GM19023 (cell line): Measurements from ENCODE around the gene HYKK.
A peak's percentile ranks its signal among the peaks of the same experiment; 100 is the strongest.
"Not testable (repeated sequence)": the region's sequence is repeated elsewhere in the genome, so short reads cannot be mapped to it uniquely, and the experiment has no call there.

Source experiments
- ATAC-seq: cut with Tn5 transposase; IDR thresholded peaks from one replicate; pipeline ENCODE4 v1.9.1; 2021; ENCODE audit warnings: mild to moderate bottlenecking, moderate library complexity; ENCODE audit not compliant: unreplicated experiment

HYKK gene

DNA sequence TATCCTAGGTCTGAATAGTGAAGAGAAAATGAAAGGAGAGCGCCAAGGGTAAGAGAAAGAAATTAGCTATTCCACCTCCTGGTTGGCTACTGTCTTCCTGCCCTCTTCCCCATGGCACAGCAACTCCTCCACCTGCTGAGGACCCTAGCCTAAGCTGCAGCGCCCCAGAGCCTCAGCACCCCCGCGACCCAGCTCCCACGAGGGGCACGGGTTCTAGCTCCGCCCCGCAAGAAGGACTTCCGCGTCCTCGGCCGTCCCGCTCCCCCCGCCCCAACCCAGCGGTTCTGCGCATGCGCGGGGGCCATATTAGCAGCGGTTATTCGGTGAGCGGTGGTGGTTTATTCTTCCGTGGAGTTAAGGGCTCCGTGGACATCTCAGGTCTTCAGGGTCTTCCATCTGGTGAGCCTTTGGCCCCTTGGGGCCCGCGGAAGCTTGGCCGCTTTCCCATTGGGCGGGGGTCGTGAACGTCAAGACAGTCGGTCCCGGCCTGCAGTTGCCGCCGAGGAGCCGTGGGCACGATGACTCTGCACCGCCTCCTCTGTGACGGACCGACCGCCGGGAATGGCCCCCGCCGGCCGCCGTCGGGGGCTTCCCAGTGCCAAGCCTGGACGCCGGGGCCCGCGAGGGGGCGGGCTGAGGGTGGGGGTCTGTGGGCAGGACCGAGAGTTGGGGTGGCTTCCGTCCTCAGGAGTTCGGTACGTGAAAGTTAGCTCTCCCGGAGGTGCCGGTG, 32.9 kb downstream of the HYKK start, which contains the start of gene PSMA4:
PSMA4 (plus strand) TSS at position 304 of the 730 bp plus-strand sequence. CDS start 1,484 bp downstream, outside the sequence.
- peak; percentile 86 for ATAC-seq

DNA sequence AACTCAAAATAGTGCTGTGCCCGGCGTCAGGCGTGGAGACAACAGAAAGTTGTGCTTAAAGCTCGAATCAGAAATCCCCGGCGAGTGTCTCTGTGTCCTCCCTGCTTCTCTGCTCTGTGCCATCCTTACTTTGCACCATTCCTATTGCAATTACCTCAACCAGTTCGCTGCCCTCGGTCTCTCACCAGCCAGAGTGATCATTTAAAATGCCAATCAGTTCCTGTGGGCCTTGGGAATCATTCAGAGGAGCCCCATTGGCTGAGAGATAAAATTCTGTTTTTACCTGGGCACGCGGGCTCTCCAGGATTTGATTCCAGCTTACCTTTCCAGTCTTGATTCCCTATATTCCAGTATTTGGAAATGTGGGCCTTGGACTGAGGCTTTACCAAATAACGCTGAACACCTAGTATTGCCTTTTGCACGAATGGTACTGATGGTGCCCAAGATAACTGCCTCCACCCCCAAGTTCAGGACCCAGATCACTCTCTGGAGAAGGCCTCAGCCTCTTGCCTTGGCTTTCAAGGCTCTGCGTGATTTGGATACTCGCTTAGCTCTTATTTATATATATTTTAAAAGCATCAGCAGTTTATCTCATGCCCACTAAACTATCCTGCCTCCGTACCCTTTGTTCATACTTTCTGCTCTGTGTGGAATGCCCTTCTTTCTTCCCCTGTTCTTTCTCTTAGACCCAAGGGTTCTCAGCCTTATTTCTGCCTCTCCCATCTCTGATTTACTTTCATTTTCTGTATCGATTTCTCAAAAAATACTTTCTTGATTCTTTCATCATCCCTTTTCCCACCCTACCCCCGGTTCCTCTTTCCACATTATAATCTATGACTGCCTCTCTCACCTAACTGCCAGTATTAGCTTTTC, 33.7 kb downstream of the HYKK start:
- no peak for ATAC-seq

DNA sequence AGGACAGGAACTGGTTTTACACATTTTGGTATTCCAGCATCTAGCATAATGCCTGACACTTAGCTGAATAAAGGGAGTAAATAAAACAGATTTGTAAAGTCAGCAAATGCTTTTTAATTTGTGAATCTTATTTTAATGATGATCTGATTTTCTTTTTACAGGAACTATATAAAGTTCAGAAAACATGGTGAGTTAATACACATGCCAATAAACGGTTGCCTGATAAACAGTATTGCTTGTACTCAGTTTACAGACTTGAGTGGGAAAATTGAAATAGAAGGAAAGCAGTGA, 34.3 kb downstream of the HYKK start:
- no peak for ATAC-seq

DNA sequence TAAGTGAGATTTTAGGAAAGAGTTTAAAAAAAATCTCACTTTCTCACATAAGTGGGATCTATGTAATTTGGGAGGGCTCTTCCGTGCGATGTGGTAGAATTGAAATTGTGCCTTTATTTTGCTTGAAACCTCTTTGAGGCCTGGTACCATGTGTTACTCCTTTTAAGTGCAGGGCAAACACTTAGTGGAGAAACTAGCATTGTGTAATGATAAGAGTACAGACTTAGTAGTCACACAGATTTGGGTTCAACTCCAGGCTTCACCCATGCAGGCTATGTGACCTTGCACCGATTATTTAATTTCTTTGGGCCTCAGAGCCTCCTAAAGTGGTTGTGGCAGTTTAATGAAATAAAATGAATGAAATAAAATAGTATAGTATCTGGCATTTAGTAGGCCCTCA, 35.3 kb downstream of the HYKK start:
- no peak for ATAC-seq

DNA sequence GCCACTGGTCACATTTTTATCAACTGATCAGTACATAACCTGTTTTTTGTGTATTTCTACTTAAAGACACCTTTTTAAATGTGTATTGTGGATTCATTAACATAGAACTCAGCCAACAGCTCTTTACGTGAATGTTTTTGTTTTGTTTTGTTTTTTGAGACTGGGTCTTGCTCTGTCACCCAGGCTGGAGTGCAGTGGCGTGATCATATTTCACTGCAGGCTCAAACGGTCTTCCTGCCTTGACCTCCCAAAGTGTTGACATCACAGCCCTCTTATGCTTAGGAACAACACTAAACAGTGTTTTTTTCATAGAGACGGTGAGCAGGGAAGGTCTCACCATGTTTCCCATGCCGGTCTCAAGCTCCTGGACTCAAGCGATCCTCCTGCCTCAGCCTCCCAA, 42.8 kb downstream of the HYKK start:
- ATAC-seq, result no peak

DNA sequence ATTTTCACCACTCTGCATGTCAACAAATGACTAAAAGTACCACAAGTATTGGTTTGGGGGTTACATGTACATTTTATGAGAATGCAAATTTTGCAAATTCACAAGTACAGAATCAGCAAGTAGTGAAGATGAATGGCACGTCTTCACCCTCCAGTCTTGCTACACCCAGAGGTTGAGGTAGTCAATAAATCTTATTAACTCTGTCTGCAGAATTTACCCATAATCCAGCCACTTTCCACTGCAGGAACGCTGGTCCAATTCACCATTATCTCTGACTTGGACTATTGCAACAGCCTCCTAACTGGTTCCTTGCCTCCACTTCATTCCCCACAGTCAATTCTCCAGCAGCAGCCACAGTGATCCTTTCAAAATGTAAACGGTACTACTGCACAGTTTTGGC, 43.4 kb downstream of the HYKK start:
- no peak for ATAC-seq

DNA sequence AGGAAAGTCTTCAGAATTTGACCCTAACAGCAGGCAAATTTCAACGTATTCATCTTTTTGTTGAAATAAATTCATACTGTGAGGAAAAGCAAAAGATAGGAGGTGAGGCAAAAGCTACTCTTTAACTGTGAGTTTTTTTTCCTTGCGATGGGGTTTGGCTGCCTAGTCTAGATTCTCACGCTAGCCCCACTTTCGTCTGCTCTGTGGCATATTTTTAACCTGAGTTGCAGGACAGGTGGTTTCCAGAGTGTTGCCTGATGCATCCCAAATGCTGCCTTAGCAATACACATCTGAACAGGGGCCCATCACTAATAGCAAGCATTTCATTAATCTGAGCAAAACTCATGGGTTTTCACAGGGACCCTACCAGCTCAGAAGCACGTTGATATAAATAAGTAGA, 44.5 kb downstream of the HYKK start:
- no peak for ATAC-seq

DNA sequence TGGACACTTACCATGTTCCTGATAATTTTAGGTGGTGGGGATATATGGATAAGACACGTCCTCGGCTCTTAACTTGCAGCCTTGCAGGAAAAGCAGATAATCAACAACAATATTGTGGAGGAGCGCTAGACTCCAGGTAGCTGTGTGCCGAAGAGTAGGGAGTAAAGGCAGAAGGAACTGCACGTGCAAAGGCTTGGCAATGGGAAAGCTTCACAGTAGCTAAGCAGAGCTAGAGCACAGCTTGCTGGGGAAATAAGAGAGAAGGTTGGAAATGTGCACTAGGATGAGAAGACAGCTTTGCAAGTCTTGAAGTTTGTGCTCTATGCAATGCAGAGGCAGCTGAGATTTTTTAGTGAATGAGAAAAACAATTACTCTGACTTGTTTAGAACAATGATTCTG, 45.2 kb downstream of the HYKK start:
- no peak for ATAC-seq

DNA sequence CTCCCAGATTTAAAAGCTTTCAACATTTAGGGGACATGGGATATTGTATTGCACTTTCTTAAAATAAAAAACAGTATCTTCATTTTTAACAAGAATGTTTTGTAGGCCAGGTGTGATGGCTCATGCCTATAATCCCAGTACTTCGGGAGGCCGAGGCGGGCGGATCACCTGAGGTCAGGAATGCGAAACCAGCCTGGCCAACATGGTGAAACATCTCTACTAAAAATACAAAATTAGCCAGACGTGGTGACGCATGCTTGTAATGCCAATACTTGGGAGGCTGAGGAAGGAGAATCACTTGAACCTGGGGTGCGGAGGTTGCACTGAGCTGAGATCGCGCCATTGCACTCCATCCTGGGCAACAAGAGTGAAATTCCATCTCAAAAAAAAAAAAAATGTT, 52.8 kb downstream of the HYKK start:
- ATAC-seq, result not testable (repeated sequence)

DNA sequence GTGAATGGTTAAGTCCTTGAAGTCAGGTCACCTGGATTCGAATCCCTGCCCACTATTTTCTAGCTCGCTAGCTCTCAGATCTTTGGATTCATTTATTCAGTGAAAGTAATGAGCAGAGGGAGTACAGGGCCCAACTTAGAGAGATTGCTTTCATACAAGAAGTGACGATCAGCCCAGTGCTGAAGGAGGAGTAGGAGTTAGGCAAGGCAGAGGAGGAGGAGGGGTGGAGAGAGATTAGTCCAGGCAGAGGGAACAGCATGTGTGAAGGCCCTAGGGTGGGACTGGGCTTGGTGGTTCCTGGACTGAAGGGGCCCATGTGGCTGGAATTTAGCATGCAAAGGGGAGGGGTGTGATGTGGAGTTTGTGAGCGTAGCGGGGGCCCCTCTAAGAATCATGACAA, 54.1 kb downstream of the HYKK start:
- ATAC-seq, result no peak

DNA sequence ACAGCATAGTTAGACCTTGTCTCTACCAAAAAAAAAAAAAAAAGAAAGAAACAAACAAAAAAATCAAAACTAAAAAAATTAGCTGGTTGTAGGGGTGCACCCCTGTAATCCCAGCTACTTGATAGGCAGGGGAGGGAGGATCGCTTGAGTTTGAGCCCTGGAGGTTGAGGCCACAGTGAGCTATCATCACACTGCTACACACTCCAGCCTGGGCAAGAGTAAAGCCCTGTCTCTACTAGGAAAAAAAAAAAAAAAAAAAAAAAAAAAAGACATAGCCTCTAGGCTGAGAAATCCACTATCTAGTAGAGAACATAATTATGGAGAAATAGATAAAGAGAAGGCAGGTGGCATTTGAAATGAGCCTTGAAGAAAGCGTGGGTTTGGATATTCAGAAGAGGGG, 55.7 kb downstream of the HYKK start:
- no peak for ATAC-seq

DNA sequence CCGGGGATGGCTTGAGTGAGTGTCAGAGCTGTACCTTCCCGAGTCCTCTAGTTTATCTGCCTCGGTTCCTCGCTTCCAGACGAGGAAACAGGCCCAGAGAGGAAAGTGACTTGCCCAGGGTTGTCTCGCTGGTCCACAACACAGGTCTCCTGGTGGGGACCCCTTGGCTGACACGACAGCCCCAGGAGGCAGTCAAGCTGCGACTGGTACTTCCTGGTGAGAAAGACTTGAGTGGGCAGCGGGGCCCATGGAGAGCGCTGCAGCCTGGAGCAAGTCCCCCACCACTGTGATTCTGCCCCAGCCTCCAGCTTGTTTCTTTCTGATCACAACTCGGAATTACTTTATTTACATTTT, 57.3 kb downstream of the HYKK start:
- ATAC-seq, result peak; percentile 12

DNA sequence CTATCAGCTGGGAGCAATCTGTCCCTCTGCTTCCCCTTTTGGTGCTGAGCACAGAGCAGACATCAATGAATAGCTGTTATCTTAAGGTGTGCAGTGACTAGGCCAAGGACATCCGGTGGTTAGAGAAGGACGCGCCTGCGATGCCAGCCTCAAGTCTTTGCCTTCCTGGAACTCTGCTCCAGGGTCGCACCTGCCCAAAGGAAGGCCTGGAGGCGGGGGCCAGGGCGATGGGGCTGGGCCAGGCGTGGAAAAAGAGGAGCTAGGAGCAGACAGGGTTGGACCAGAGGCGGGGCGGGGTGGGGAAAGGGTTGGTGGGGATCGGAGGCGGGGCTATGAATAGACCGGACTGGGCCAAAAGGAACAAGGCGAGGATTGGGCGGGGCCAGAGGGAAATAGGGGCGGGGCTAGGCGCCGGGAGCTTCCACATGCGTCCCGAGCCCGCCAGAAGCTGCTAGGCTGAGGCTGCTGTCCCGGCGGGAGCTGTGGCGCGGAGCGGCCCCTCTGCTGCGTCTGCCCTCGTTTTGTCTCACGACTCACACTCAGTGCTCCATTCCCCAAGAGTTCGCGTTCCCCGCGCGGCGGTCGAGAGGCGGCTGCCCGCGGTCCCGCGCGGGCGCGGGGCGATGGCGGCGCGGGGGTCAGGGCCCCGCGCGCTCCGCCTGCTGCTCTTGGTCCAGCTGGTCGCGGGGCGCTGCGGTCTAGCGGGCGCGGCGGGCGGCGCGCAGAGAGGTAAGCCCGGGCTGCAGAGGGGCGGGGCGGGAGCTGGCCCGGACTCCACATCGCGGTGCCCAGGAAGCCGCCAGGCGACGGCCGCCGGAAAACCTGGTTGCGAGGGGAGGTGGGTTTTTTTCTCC, 57.9 kb downstream of the HYKK start, which contains the start of gene CHRNA5:
CHRNA5 (plus strand) TSS at position 424 of the 854 bp plus-strand sequence; CDS start at position 624, 200 bp downstream.
- peak; percentile 73 for ATAC-seq

DNA sequence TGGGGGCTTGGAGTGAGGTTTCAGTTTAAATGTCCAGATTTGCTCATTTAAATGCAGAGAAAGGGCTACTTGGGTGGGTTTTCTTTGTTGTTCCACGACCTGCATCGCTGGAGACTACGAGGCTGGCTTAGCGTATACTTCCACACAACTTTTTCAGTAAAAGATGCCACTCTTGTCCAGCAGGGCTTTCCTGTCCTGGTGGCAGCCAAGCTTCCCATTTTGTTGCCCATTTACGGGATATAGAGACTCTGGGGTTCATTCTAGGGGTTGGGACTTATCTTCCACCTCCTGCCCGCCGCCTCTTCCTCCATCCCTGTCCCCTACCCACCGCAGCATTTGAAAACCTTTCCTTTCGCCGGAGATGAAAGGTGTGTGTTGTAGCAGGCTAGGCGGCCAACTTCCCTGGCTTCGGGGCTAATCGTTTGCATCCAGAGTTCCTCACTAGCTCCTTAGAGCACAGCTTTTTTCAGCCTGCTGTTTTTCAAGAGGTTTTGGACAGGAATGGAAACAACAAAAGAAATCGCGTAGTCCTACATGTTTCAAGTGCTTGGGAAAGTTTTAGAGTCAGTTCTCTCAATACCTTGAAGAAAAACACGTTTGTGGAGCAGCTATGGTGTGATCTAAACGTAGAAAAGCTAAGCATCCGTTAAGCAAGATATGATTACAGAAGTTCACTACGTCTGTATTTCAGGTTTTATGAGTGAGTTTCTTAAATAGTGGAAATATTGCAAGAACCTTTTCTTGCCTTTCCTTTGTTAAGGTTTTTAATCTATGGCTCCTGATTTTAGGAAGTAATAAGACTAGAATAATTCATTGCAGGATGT, 58.8 kb downstream of the HYKK start:
- peak; percentile 20 for ATAC-seq

DNA sequence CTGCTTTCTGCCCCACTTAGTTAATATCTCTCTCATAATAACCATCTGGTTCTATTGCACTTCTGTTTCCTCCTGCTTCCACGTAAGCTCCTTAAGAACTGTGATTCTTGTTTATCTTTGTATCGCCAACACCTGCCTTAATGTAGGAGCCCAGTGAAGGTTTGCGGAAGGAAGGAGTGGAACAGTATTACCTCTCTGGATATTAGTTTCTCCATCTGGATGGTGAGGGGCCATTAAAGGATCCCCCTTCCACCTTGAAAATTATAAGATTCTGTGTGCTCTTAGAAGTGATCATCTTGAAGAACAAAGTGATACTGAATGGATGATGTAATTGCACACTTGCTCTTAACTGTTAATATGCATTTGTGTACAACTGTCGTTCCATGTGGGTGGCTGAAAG, 60.2 kb downstream of the HYKK start:
- ATAC-seq, result no peak

DNA sequence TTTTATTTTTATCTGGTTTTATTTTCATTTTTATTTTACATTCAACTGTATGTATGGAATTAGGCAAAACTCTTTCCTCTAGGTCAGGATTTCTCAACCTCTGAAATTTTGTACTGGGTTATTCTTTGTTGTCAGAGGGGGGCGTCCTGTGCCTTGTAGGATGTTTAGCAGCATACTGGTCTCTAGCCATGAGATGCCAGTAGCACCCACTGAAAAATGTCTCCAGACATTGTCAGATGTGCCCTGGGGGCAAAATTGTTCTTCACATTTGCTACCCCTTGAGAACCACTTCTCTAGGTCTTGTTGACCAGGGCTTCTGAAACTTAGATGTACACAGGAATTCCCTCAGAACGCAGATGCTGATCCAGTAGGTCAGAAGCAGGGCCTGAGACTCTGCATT, 63.3 kb downstream of the HYKK start:
- no peak for ATAC-seq

DNA sequence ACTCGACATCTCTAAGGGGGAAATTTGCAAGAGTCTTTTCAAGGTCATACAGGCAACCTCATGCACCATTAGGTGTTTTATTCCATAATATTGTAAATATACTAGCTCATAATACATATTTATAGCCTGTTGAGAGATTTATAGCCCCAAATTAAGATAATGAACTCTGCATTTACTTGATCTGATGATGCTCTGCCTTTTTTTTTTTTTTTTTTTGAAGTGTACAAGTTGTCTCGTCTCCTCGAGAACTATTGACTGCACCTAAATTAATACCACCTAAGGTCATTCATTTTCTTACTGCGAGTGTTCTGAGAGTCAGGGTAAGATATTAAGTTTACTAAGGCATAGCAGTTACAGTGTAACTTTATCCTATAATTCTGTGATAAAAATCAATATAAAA, 64.0 kb downstream of the HYKK start:
- ATAC-seq, result no peak

DNA sequence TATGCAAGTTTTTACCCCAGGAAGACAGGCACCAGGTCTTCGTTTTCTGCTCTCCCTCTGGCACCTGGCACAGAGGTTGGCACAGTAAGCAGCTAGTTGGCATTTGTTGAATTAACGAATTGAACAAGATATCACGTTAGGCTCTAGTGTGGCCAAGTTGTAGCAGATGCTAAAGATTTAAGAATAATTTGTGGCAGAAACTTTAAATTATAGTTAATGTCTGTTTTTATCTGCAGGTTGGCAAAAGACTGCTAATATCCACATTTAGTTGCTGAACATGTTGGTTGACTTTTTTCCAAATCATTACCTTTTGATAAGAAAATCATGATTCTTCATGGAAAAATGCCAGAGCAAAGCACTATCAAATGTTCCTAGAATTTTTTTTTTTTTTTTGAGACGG, 66.0 kb downstream of the HYKK start:
- no peak for ATAC-seq

DNA sequence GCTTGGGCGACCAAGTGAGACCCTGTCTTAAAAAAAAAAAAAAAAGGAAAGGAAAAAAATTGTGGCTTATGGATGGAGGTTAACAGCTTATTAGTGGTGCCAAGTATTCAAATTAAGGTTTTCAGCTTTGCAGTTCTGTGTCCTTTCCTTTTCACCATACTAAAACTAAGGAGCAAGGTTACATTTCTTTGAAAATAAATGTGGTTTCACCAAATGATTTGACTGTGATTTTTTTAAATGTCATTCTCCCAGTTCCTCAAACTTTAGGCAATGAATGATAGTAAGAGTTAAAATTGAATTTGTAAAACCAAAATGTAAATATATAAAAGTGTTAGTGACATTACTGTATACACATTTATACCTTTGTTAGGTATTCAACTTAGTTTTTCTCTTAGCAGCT, 67.6 kb downstream of the HYKK start:
- no peak for ATAC-seq
